Trophoblast cell (in vitro differentiated cells and primary cell): Measurements from ENCODE around the gene RBP7.
"Not testable (repeated sequence)": the region's sequence is repeated elsewhere in the genome, so short reads cannot be mapped to it uniquely, and the experiment has no call there.

Source experiments
- DNase-seq, 2 donors: peaks; one replicate each; pipeline ENCODE4 v3.0.0-alpha.2; 2016
- H2AFZ ChIP-seq: 2 replicates; pipeline ENCODE4 v1.6.1; 2013; ENCODE audit warnings: low read length, moderate library complexity, mild to moderate bottlenecking; ENCODE audit not compliant: insufficient read depth, poor library complexity
- H2AK5ac ChIP-seq: 2 replicates; pipeline ENCODE4 v1.6.1; 2013; ENCODE audit warnings: mild to moderate bottlenecking, low read length
- H2BK120ac ChIP-seq: 2 replicates; pipeline ENCODE4 v1.6.1; 2013; ENCODE audit warnings: low read length, mild to moderate bottlenecking, moderate library complexity; ENCODE audit not compliant: insufficient read depth, poor library complexity
- H2BK12ac ChIP-seq: 2 replicates; pipeline ENCODE4 v1.6.1; 2013; ENCODE audit warnings: mild to moderate bottlenecking, low read length, moderate library complexity
- H2BK5ac ChIP-seq: 2 replicates; pipeline ENCODE4 v1.6.1; 2013; ENCODE audit warnings: low read length, low read depth, moderate library complexity, mild to moderate bottlenecking; ENCODE audit not compliant: poor library complexity
- H3K14ac ChIP-seq: 2 replicates; pipeline ENCODE4 v1.6.1; 2013; ENCODE audit warnings: mild to moderate bottlenecking, low read length
- H3K18ac ChIP-seq: 2 replicates; pipeline ENCODE4 v1.6.1; 2013; ENCODE audit warnings: mild to moderate bottlenecking, low read length
- H3K23ac ChIP-seq: 2 replicates; pipeline ENCODE4 v1.6.1; 2013; ENCODE audit warnings: low read length
- H3K27ac ChIP-seq: 2 replicates; pipeline ENCODE4 v1.5.1; 2013; ENCODE audit warnings: low read depth, mild to moderate bottlenecking, inconsistent platforms, low read length, moderate library complexity
- H3K27me3 ChIP-seq: 2 replicates; pipeline ENCODE4 v1.6.1; 2013; ENCODE audit warnings: inconsistent platforms, mild to moderate bottlenecking, low read length, moderate library complexity; ENCODE audit not compliant: insufficient read depth
- H3K36me3 ChIP-seq, 2 experiments: 1 replicate in 1 of 2; 2 replicates in 1 of 2; pipeline ENCODE4 v1.6.1; 2013; ENCODE audit warnings: low read length in 2 of 2, mild to moderate bottlenecking in 2 of 2, moderate library complexity in 1 of 2; ENCODE audit not compliant: insufficient read depth in 2 of 2, control insufficient read depth in 1 of 2
- H3K4ac ChIP-seq: 2 replicates; pipeline ENCODE4 v1.6.1; 2013; ENCODE audit warnings: low read depth, mild to moderate bottlenecking, low read length, moderate library complexity
- H3K4me1 ChIP-seq, 2 experiments: 1 replicate in 1 of 2; 2 replicates in 1 of 2; pipeline ENCODE4 v1.6.1; 2013; ENCODE audit warnings: low read length in 2 of 2, mild to moderate bottlenecking in 2 of 2, moderate library complexity in 1 of 2; ENCODE audit not compliant: insufficient read depth in 2 of 2, control insufficient read depth in 1 of 2
- H3K4me2 ChIP-seq: 2 replicates; pipeline ENCODE4 v1.6.1; 2013; ENCODE audit warnings: inconsistent platforms, mild to moderate bottlenecking, low read length, moderate library complexity
- H3K4me3 ChIP-seq: 2 replicates; pipeline ENCODE4 v1.5.1; 2013; ENCODE audit warnings: mild to moderate bottlenecking, low read depth, low read length, inconsistent platforms
- H3K79me1 ChIP-seq: one replicate; pipeline ENCODE4 v1.6.1; 2013; ENCODE audit warnings: low read length
- H3K79me2 ChIP-seq: 2 replicates; pipeline ENCODE4 v1.6.1; 2013; ENCODE audit warnings: low read length, mild to moderate bottlenecking; ENCODE audit not compliant: control insufficient read depth, insufficient read depth, poor library complexity
- H3K9ac ChIP-seq: 2 replicates; pipeline ENCODE4 v1.6.1; 2013; ENCODE audit warnings: mild to moderate bottlenecking, low read length
- H3K9me3 ChIP-seq: 2 replicates; pipeline ENCODE4 v1.6.1; 2013; ENCODE audit warnings: low read depth, mild to moderate bottlenecking, control low read depth, inconsistent platforms, low read length; ENCODE audit not compliant: insufficient read depth
- H4K12ac ChIP-seq: 2 replicates; pipeline ENCODE4 v1.6.1; 2013; ENCODE audit warnings: low read depth, mild to moderate bottlenecking, low read length, moderate library complexity
- H4K8ac ChIP-seq: 2 replicates; pipeline ENCODE4 v1.6.1; 2013; ENCODE audit warnings: low read depth, mild to moderate bottlenecking, low read length, moderate library complexity
- H4K91ac ChIP-seq: one replicate; pipeline ENCODE4 v1.6.1; 2013; ENCODE audit warnings: low read depth, mild to moderate bottlenecking, low read length, moderate library complexity
- WGBS: extraction: QIAGEN DNeasy Blood & Tissue Kit; methylation state at CpG from one replicate; pipeline ENCODE4 v1.1.7; 2013; ENCODE audit warnings: missing lambda C conversion rate; ENCODE audit not compliant: insufficient read length, insufficient coverage; ENCODE audit errors: extremely low coverage; 5-methylcytosine and 5-hydroxymethylcytosine counted together

Gene RBP7

DNA sequence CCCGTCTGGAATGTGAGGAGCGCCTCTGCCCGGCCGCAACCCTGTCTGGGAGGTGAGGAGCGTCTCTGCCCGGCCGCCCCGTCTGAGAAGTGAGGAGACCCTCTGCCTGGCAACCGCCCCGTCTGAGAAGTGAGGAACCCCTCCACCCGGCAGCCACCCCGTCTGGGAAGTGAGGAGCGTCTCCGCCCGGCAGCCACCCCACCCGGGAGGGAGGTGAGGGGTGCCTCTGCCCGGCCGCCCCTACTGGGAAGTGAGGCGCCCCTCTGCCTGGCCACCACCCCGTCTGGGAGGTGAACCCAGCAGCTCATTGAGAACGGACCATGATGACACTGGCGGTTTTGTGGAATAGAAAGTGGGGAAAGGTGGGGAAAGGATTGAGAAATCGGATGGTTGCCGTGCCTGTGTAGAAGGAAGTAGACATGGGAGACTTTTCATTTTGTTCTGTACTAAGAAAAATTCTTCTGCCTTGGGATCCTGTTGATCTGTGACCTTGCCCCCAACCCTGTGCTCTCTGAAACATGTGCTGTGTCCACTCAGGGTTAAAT lies 32.0 kb downstream of the RBP7 start:
- H3K4me1 ChIP-seq, H2AK5ac ChIP-seq, H3K36me3 ChIP-seq, H2AFZ ChIP-seq, H3K4ac ChIP-seq, H3K18ac ChIP-seq, H3K4me2 ChIP-seq, H4K91ac ChIP-seq, H3K9ac ChIP-seq, H4K12ac ChIP-seq, H2BK120ac ChIP-seq, H3K9me3 ChIP-seq, H2BK5ac ChIP-seq, H3K27ac ChIP-seq, H4K8ac ChIP-seq, H2BK12ac ChIP-seq, H3K4me3 ChIP-seq, H3K14ac ChIP-seq, H3K27me3 ChIP-seq, H3K23ac ChIP-seq: not testable (repeated sequence)
- DNase-seq: peak in 1 of 2 donors; percentile 41
- Histone ChIP-seq H3K79me1 (peaks cover 13% of the 10 kb centered on the region), H3K79me2 (peaks cover 10% of the 10 kb centered on the region)
- no CpG with 5 or more reads among the region's 24 CpGs for WGBS

DNA sequence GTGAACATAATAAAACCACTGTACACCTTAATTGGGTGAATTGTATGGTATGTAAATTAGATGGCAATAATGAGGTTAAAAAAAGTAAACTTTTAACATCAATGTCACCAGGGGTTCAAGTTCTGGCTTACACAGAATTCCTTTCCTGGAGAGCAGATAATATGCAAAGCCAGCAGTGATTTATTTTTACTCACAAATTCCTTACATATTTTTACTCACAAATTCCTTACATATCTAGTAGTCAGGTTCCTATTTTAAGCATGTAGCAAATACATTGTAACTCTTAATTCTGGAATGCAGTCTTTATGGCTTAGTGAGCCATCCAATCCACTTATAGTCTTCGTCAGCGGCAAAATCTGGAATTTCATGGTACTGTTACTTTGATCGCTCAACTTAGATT lies 34.4 kb downstream of the RBP7 start:
- no peak overlapping the region for H2BK12ac ChIP-seq
- H3K4ac ChIP-seq: no peak overlapping the region
- peaks cover 10% of the 10 kb centered on the region for H3K79me2 ChIP-seq
- no peak overlapping the region for H2BK120ac ChIP-seq
- H3K36me3 ChIP-seq: no peaks in the 10 kb centered on the region
- DNase-seq: peak; percentile 23 to 82
- H3K18ac ChIP-seq: no peak overlapping the region
- no peak overlapping the region for H4K8ac ChIP-seq
- H3K4me2 ChIP-seq: no peak overlapping the region
- no peak overlapping the region for H2BK5ac ChIP-seq
- H3K23ac ChIP-seq: no peak overlapping the region
- H3K27ac ChIP-seq: no peak overlapping the region
- no peak overlapping the region for H4K12ac ChIP-seq
- H3K9me3 ChIP-seq: no peaks in the 10 kb centered on the region
- H3K14ac ChIP-seq: no peak overlapping the region
- H3K9ac ChIP-seq: no peak overlapping the region
- H2AFZ ChIP-seq: no peak overlapping the region
- H3K4me3 ChIP-seq: no peak overlapping the region
- peaks cover 13% of the 10 kb centered on the region for H3K79me1 ChIP-seq
- H3K4me1 ChIP-seq: peaks cover 0 to 3% of the 10 kb centered on the region in 2 experiments
- WGBS: no CpG with 5 or more reads among the region's 3 CpGs
- no peak overlapping the region for H2AK5ac ChIP-seq
- H3K27me3 ChIP-seq: no peaks in the 10 kb centered on the region
- no peak overlapping the region for H4K91ac ChIP-seq

DNA sequence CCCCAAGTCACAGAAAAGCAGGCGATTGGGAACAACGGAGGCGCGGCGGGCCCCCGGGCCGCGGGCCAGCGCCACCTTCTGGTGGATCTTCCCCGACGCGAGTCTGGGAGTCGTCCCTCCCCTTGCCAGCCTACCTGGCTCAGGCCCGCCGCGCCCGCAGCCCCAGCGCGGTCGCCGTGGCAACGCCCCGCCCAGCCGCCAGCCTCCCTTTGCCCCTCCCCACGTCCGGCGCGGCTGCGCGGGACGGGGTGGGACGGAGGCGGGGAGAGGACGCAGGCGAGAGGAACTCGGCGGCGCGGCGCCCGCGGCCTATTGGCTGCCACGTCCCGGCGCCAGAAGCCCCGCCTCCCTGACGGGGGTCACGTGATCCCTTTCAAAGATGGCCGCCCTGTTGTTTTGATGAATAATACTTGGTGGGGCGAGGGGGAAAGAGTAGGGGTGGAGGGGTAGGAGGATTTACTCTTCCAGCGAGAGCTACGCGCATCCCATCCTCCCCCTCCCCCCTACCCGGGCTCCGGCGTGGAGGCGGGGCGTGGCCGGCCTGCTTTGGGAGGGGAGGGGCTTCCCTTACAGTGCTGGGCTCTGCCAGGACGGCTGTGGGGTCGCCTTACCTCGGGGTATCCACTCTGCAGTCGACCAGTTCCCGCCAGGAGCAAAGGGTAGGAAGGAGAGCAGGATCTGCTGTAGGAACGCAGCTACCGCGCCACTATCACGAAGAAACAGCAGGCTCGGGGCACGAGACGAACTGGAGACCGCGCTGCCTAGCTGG lies 35.7 kb downstream of the RBP7 start, which contains the start of gene UBE4B:
UBE4B (plus strand) TSS at position 369 of the 769 bp plus-strand sequence. CDS start 713 bp downstream, outside the sequence.
- Histone ChIP-seq H2AK5ac (peak within 1 kb of the TSS; percentile 49), H3K27ac (peak within 1 kb of the TSS; percentile 92), H2BK12ac (peak within 1 kb of the TSS; percentile 96), H3K9me3 (no peaks in the 10 kb centered on the region), H4K12ac (peak within 1 kb of the TSS; percentile 86), H2BK120ac (peak within 1 kb of the TSS; percentile 97), H3K4me3 (peak within 1 kb of the TSS; percentile 96), H3K4me1 (peaks cover 0 to 3% of the 10 kb centered on the region in 2 experiments), H3K14ac (peak within 1 kb of the TSS; percentile 89), H2AFZ (peak within 1 kb of the TSS; percentile 100), H4K8ac (peak within 1 kb of the TSS; percentile 99), H3K79me2 (peaks cover 10% of the 10 kb centered on the region), H2BK5ac (peak within 1 kb of the TSS; percentile 92), H3K4ac (peak within 1 kb of the TSS; percentile 66), H3K9ac (peak within 1 kb of the TSS; percentile 90), H3K23ac (no peak within 1 kb of the TSS), H3K18ac (peak within 1 kb of the TSS; percentile 93), H4K91ac (peak within 1 kb of the TSS; percentile 86), H3K79me1 (peaks cover 13% of the 10 kb centered on the region), H3K27me3 (no peaks in the 10 kb centered on the region), H3K4me2 (peak within 1 kb of the TSS; percentile 60), H3K36me3 (peaks cover under 1 to 2% of the 10 kb centered on the region in 2 experiments)
- WGBS: no CpG with 5 or more reads among the region's 73 CpGs
- DNase-seq: peak; percentile 99

DNA sequence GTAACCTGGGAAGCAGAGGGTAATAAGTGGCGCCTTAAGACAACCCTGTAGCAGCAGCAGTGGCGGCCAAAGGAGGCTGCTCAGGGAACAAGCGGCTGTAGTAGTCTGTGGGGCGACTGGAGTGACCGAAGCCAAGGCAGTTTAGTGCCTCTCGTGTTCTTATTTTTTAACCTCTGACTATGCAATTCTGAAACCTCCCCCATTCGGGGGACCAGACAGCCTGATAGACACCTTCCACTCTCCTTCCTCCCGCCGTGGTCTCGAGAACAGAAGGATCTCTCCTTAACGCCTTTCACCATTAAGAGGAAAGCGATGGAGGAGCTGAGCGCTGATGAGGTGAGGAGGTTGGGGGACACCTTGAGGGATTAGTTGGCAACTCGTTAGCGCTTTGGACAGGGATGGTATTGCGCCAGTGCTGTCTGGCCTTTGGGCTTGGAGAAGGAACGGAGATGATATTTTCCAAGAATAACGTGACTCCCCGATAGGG lies 36.4 kb downstream of the RBP7 start:
- Histone ChIP-seq H3K79me2 (peaks cover 10% of the 10 kb centered on the region), H2BK12ac (peak overlapping the region; percentile 29), H2AFZ (peak overlapping the region; percentile 90), H3K23ac (no peak overlapping the region), H3K36me3 (peaks cover 2 to 3% of the 10 kb centered on the region in 2 experiments), H4K12ac (peak overlapping the region; percentile 86), H3K27me3 (no peaks in the 10 kb centered on the region), H3K79me1 (peaks cover 13% of the 10 kb centered on the region), H3K18ac (peak overlapping the region; percentile 86), H3K9ac (peak overlapping the region; percentile 90), H2AK5ac (peak overlapping the region; percentile 49), H3K4me1 (peaks cover 0 to 3% of the 10 kb centered on the region in 2 experiments), H3K9me3 (no peaks in the 10 kb centered on the region), H3K4me3 (peak overlapping the region; percentile 96), H3K27ac (peak overlapping the region; percentile 92), H4K8ac (peak overlapping the region; percentile 94), H2BK5ac (peak overlapping the region; percentile 81), H3K14ac (peak overlapping the region; percentile 84), H3K4ac (peak overlapping the region; percentile 66), H4K91ac (peak overlapping the region; percentile 79), H3K4me2 (peak overlapping the region; percentile 60), H2BK120ac (peak overlapping the region; percentile 72)
- no CpG with 5 or more reads among the region's 19 CpGs for WGBS
- peak; percentile 21 to 51 for DNase-seq
